Measurements from ENCODE around the gene ZSCAN10. TPM values are rescaled to one million over a fixed set of nuclear protein-coding genes. Genes with fewer than 3 reads are reported as not detected.

ZSCAN10 gene
- polyA plus RNA-seq, 1 donor from 2014 or later: 0.10 TPM

- H3K36me3 ChIP-seq (ENCODE audit: insufficient read depth, low read length): no peaks in the 10 kb centered on the region
- TF ChIP-seq REST (IDR thresholded peaks at IDR 0.05; ENCODE audit: borderline replicate concordance) (no peak), CTCF (IDR thresholded peaks at IDR 0.05; ENCODE audit: poor library complexity, severe bottlenecking) (no peak), EP300 (conservative IDR thresholded peaks at IDR 0.05; ENCODE audit: poor library complexity, severe bottlenecking) (no peak), TAF1 (IDR thresholded peaks at IDR 0.05; ENCODE audit: low read depth) (no peak), EZH2 (IDR thresholded peaks at IDR 0.05; ENCODE audit: borderline replicate concordance, insufficient read depth, low read length, poor library complexity, severe bottlenecking) (no peak), RAD21 (conservative IDR thresholded peaks at IDR 0.05) (no peak), SMC3 (conservative IDR thresholded peaks at IDR 0.05; ENCODE audit: poor library complexity) (no peak), MXI1 (conservative IDR thresholded peaks at IDR 0.05; ENCODE audit: poor library complexity, severe bottlenecking) (no peak), POLR2AphosphoS5 (IDR thresholded peaks at IDR 0.05) (no peak)
- no peaks in the 10 kb centered on the region for H3K9me2 ChIP-seq (ENCODE audit: insufficient read depth, low read length)
- H3K4me2 ChIP-seq (ENCODE audit: low read length): peak overlapping the region; percentile 88
- peak overlapping the region; percentile 77 for H3K4me3 ChIP-seq (ENCODE audit: low read length)
- no peaks in the 10 kb centered on the region for H4K20me1 ChIP-seq (ENCODE audit: insufficient read depth)
- no peaks in the 10 kb centered on the region for H3K79me2 ChIP-seq (replicated peaks; ENCODE audit: insufficient read depth, low read length)
- no peaks in the 10 kb centered on the region for H3F3A ChIP-seq (ENCODE audit: insufficient read depth, low read length, poor library complexity, severe bottlenecking)
- no peak overlapping the region for H3K27ac ChIP-seq (ENCODE audit: low read length)
- H3K27me3 ChIP-seq (ENCODE audit: insufficient read depth, low read depth, low read length): no peaks in the 10 kb centered on the region
- no peaks in the 10 kb centered on the region for H3K9me3 ChIP-seq (ENCODE audit: low read length)
- H3K9ac ChIP-seq (ENCODE audit: low read length): peak overlapping the region; percentile 66
- H2AFZ ChIP-seq (ENCODE audit: low read depth, low read length): no peak overlapping the region
Measured at GRCh38 chr16:3122926-3123570, 24.0 kb upstream of the ZSCAN10 start.

- no peak for TF ChIP-seq EZH2 (IDR thresholded peaks at IDR 0.05; ENCODE audit: borderline replicate concordance, insufficient read depth, low read length, poor library complexity, severe bottlenecking)
- TF ChIP-seq TAF1 (IDR thresholded peaks at IDR 0.05; ENCODE audit: low read depth): no peak
- no peak for TF ChIP-seq MXI1 (conservative IDR thresholded peaks at IDR 0.05; ENCODE audit: poor library complexity, severe bottlenecking)
- no peak for TF ChIP-seq CTCF (IDR thresholded peaks at IDR 0.05; ENCODE audit: poor library complexity, severe bottlenecking)
- Histone ChIP-seq H3K4me2 (ENCODE audit: low read length) (no peak overlapping the region), H3K4me3 (ENCODE audit: low read length) (no peak overlapping the region), H3K9me2 (ENCODE audit: insufficient read depth, low read length) (no peaks in the 10 kb centered on the region), H3F3A (ENCODE audit: insufficient read depth, low read length, poor library complexity, severe bottlenecking) (no peaks in the 10 kb centered on the region), H3K27ac (ENCODE audit: low read length) (no peak overlapping the region), H3K9ac (ENCODE audit: low read length) (no peak overlapping the region), H3K27me3 (ENCODE audit: insufficient read depth, low read depth, low read length) (no peaks in the 10 kb centered on the region), H3K36me3 (ENCODE audit: insufficient read depth, low read length) (no peaks in the 10 kb centered on the region), H2AFZ (ENCODE audit: low read depth, low read length) (no peak overlapping the region), H4K20me1 (ENCODE audit: insufficient read depth) (no peaks in the 10 kb centered on the region), H3K79me2 (replicated peaks; ENCODE audit: insufficient read depth, low read length) (no peaks in the 10 kb centered on the region), H3K9me3 (ENCODE audit: low read length) (no peaks in the 10 kb centered on the region)
Measured at GRCh38 chr16:3121851-3122467, 22.9 kb upstream of the ZSCAN10 start.

All from neural cell (in vitro differentiated cells).